Astrocyte of the cerebellum (primary cell): ENCODE measurements around the gene ATAD1.

ENCODE experiments used
- DNase-seq: peaks from one replicate; pipeline ENCODE4 v3.0.0-alpha.2; 2011; ENCODE audit warnings: low read depth
- H3K4me3 ChIP-seq: 2 replicates; pipeline ENCODE4 v1.5.1; 2011; ENCODE audit warnings: mild to moderate bottlenecking, low read depth, low read length, moderate library complexity
- in situ Hi-C: cut with HindIII; loops from 2 replicates; pipeline ENCODE4 v1.10.0; 2017; ENCODE audit warnings: low sequenced_read_pairs
- TF ChIP-seq, protein P1 (sequence below): IDR thresholded peaks from 2 replicates; pipeline ENCODE4 v1.5.1; 2012; ENCODE audit warnings: low read length, low read depth, moderate library complexity, mild to moderate bottlenecking; ENCODE audit errors: missing control alignments

ATAD1 gene

DNA sequence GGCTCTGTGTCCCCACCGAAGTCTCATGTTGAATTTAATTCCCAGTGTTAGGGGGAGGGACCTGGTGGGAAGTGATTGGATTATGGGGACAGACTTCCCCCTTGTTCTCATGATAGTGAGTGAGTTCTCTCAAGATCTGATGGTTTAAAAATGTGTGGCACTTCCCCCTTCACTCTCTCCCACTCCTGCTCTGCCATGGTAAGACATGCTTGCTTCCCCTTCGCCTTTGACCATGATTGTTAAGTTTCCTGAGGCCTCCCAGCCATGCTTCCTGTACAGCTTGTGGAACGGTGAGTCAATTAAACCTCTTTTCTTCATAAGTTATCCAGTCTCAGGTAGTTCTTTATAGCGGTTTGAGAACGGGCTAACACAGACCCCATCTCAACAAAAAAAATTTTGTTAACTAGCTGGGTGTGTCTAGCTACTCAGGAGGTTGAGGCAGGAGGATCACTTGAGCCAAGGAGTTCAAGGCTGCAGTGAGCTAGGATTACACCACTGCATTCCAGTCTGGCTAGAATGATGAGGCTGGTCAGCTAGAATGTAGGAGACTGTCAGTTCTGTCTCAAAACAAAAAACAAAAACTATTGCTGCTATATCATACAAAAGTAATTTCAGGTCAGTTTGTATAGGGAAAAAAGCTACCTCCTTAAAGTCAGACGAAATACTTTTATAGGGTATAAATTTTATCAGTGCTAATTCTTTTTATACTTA is 57.7 kb downstream of the ATAD1 start:
- in situ Hi-C loops: no loop called here
- DNase-seq: no peak

DNA sequence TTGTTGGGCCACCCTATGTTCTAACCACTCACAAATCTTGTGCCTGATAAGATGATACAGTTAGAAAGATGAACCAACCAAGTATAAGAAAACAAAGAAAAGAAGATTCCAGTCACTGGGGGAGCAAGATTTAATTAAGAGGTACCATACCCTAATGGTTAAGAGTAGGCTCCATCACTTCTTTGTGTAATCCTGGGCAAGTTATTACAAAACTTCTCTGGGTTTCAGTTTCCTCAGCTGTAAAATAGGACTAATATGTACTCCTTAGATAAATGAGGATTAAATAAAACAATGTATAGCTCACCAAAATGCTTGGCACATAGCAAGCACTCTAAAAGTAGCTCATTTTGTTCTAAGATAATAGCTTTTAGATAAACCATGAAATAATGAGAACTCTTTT is 58.5 kb downstream of the ATAD1 start:
- in situ Hi-C loops: loop anchor here (5.0 kb wide), 1 partner anchor 33 kb away; no protein-coding TSS in a partner anchor
- TF ChIP-seq, protein P1, sequence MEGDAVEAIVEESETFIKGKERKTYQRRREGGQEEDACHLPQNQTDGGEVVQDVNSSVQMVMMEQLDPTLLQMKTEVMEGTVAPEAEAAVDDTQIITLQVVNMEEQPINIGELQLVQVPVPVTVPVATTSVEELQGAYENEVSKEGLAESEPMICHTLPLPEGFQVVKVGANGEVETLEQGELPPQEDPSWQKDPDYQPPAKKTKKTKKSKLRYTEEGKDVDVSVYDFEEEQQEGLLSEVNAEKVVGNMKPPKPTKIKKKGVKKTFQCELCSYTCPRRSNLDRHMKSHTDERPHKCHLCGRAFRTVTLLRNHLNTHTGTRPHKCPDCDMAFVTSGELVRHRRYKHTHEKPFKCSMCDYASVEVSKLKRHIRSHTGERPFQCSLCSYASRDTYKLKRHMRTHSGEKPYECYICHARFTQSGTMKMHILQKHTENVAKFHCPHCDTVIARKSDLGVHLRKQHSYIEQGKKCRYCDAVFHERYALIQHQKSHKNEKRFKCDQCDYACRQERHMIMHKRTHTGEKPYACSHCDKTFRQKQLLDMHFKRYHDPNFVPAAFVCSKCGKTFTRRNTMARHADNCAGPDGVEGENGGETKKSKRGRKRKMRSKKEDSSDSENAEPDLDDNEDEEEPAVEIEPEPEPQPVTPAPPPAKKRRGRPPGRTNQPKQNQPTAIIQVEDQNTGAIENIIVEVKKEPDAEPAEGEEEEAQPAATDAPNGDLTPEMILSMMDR: no peak
- DNase-seq: no peak
- H3K4me3 ChIP-seq: no peak overlapping the region

More for the DNA sequence above, 57.7 kb downstream of the ATAD1 start:
- H3K4me3 ChIP-seq: no peak overlapping the region
- TF ChIP-seq, protein P1: no peak

DNA sequence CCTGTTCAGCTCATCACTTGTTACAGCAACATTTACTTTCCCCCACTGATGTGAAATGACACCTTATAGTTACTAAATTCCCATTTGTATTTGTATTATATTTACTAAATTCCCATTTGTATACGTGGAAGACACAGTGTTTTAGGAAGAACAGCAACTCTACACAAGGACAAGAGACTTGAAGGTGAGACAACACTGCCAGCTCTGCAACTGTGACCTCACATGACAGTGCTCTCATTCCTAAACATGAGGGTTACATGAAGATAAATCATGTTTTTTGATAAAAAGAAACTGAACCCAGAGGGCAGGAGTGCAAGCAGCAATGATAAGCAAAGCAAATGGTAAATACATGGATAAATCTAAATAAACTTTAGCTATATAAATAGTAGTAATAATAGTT is 60.3 kb downstream of the ATAD1 start:
- TF ChIP-seq, protein P1: no peak
- in situ Hi-C loops: loop anchor here (5.0 kb wide), 1 partner anchor 35 kb away; no protein-coding TSS in a partner anchor
- no peak overlapping the region for H3K4me3 ChIP-seq
- DNase-seq: no peak

DNA sequence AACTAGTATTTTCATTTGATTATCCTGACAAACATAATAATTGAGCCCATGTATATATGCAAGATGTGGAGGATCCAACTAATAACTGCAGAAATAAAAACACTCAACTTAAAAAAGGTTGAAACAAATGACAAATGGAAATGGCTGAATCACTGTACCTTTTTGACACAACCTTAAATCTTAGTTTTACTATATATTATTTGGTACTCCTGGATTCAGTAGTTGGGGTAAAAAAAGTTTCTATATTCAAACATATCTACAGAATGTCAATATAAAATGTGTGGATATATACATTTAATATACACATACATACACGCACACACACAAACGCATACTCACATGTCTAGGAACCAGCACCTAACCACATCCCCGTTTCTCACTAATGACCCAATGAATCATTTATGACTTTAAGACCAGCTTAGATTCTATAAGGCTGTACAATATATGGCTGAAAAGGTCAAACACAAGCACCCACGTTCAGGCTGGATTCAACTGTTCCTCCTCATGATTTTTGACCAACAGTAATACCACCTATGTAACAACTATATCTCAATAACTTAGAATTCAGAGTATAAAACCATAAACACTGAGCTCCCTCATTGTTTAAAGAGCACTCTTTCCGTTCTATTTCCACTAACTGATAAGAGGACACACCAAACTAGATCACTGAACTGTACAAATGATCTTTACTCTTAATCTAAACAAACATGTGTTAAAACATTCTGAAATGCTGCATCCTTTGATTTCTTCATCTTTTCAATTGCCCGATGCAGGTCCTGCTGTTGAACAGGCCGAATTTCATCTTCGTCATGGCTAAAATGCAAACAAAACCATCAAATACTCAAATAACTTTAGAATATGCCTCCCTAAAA is 63.8 kb downstream of the ATAD1 start:
- TF ChIP-seq, protein P1: no peak
- no peak overlapping the region for H3K4me3 ChIP-seq
- in situ Hi-C loops: no loop called here
- DNase-seq: no peak

DNA sequence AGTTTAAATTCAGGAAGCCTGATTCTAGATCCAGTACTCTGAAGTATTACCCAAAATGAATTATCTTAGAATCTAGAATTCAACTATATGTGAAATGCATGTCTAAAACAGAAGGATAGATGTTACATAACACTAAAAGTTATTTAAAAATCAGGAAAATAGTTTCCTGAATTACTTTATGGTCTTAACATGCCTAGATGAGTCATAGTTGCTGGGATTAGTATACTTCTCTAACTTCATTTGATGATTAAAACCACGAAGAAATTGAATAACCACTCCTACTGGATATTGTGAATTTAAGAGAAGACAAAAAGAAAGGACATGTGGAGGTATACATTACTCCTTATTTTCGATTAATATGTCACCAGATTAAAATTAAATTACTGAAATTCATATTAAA is 65.5 kb downstream of the ATAD1 start:
- H3K4me3 ChIP-seq: no peak overlapping the region
- TF ChIP-seq, protein P1: no peak
- peak; percentile 45 for DNase-seq
- in situ Hi-C loops: no loop called here

DNA sequence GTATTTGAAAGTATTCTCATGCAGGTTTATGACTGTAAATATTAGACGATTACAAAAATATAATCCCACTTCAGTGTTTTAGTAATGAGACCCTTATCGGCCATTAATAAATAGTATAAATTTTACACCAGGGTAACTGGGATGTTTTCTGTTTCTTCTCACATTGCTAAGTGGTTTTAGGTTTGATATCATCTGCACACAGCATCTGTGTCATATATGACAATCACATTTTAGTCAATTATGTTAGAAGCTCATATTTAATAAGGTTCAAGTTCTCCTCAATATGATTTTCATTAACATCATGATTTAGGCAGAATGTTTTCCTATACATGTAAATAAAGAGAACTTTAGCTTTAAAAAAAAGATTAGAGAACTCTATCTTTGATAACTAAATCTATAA is 66.8 kb downstream of the ATAD1 start:
- in situ Hi-C loops: no loop called here
- no peak for DNase-seq
- TF ChIP-seq, protein P1: no peak
- no peak overlapping the region for H3K4me3 ChIP-seq
